ENCODE results near the gene DDIAS.
"Not testable (repeated sequence)": the region's sequence is repeated elsewhere in the genome, so short reads cannot be mapped to it uniquely, and the experiment has no call there.

DDIAS gene

GRCh38 chr11:82889133-82890001 is 12.2 kb upstream of the DDIAS start:
- DNase-seq (ENCODE audit: low spot score): no peak

GRCh38 chr11:82890002-82890341 is 11.6 kb upstream of the DDIAS start:
- no peak for DNase-seq (ENCODE audit: low spot score)

DNA sequence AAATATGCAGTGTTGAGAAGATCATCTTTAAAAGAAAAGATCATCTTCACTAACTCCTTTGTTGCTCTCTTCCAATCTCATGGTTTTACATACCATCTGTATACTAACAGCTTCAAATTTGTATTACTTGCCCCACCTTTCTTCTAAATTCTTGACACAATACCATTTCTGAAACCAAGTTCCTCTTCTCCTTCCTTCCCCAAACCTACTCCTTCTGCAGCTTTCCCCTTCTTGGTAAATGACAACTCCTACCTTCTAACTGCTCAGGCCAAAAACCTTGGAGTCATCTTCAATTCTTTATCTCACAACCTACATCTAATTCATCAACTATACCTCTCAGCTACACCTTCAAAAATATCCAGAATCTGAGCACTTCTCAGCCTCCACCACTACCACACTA is 10.6 kb upstream of the DDIAS start:
- no peak for DNase-seq (ENCODE audit: low spot score)

DNA sequence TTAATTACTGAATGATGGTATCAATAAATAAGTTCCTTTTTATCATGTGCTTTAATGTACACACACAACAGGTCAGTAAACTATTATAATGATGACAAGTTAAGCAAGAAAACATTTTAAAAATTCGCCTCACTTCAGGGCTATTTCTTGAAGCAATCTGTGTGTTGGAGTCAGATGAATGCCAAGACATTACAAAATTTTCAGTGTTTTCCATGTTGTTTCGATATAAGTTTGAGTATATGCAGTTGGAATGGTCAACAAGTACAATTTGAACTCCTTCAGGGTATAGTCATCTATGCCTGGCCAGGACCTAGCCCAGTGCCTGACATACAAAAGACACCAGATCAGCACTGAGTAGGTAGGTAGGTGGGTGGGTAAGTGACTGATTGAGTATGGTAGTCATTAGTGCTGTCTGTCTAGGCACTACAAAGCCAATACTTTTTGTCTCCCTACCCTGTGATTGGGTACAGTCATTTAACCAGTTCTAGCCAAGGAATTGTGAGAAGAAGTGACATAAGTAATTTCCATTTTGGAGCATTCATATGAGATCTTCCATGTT is 8.8 kb upstream of the DDIAS start:
- DNase-seq (ENCODE audit: low spot score): no peak

DNA sequence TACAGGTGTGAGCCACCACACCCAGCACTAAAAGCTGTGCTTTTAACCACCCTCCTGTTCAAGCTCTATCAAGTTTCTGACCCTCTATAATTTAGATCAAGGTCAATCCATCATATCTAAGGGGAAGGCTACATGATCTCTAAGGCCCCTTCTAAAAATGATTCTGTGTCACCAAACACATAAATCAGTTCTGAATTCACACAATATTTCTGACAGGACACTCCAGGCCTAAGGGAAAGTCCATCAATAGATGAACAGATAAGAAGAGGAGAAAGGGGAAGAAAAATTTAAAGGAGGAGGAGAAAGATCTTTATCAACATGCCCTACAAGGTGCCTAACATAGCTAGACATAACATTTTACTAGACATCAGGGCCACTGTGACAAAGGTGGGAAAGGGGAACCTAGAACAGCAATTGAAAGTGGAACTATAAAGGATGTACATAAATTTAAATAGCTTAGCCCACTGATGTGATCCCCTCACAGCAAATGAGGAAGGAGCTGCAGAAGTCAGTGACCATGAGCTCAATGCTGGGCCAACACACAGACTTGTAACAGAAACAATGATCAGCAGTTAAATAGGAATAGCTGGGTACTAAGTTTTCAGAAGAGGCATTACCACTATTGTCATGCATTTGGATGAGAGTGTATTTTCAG is 6.0 kb upstream of the DDIAS start:
- no peak for DNase-seq (ENCODE audit: low spot score)

- DNase-seq (ENCODE audit: low spot score): no peak
These were observed 5.4 kb upstream of the DDIAS start for GRCh38 chr11:82896183-82896582.

- no peak for DNase-seq (ENCODE audit: low spot score)
These were observed 3.3 kb upstream of the DDIAS start for GRCh38 chr11:82898241-82898640.

DNA sequence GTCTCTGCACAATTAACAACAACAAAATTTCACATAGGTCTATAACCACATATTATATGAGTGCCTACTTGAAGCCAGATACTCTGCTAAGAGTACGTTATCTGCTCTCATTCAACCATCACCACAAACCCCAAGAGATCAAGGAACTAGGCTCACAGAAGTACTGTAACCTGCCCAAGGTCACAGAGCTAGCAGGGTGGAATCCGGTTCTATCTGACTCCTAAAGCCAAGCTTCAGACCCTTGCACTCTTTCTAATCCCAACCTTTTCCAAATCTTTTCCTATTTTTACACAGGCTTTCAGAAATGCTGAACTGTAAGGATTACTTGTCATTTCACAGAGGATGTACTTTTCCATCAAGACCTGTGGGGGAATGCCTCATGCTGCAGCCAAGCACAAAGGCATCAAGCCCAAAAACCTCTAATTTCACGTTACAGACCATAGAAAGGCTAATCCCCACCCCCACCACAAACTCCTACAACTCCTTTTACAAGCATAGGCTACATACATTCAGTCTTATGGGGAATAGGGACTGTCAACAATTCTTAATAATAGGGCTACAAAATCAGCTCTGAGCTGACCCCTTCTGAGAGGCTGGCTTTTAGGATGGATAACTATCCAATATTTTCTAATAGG is 2.2 kb upstream of the DDIAS start:
- no peak for DNase-seq (ENCODE audit: low spot score)

- peak; percentile 9 for DNase-seq (ENCODE audit: low spot score)
These were observed 1.6 kb upstream of the DDIAS start for GRCh38 chr11:82899957-82900276.

GRCh38 chr11:82900277-82901164 is 1.0 kb upstream of the DDIAS start, which contains the start of gene PRCP:
TSS of gene PRCP (minus strand) at chr11:82900430. CDS start at chr11:82900402, 28 bp downstream.
- DNase-seq (ENCODE audit: low spot score): peak; percentile 94

DNA sequence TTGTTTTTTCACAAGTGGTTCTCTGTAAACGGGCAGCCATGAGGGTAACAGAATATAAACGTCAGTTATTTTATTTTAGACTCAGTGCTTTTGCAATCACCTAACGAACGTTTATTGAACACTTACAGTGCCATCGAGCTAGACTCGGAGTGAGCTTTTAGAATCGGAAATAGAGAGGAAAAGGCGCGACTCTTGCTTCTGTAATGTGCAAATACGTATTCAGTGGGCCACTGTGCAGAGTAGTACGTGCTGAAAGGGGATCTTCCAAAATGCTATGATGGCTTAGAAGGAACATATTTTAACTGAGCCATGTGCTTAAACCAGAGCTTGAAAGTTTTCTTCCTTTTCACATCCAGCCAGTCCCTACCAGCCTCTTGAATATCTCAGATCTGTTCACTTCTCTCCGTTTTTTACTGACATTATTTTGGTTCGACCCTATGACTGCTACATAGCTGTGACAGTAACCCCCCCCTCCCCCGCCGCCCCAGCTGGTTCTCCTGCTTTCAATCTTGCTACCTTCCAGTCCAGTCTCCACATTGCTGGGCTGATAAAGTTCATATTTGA is 468 bp downstream of the DDIAS start:
- DNase-seq (ENCODE audit: low spot score): no peak

- no peak for DNase-seq (ENCODE audit: low spot score)
These were observed 1.3 kb downstream of the DDIAS start for GRCh38 chr11:82902880-82903279.

DNA sequence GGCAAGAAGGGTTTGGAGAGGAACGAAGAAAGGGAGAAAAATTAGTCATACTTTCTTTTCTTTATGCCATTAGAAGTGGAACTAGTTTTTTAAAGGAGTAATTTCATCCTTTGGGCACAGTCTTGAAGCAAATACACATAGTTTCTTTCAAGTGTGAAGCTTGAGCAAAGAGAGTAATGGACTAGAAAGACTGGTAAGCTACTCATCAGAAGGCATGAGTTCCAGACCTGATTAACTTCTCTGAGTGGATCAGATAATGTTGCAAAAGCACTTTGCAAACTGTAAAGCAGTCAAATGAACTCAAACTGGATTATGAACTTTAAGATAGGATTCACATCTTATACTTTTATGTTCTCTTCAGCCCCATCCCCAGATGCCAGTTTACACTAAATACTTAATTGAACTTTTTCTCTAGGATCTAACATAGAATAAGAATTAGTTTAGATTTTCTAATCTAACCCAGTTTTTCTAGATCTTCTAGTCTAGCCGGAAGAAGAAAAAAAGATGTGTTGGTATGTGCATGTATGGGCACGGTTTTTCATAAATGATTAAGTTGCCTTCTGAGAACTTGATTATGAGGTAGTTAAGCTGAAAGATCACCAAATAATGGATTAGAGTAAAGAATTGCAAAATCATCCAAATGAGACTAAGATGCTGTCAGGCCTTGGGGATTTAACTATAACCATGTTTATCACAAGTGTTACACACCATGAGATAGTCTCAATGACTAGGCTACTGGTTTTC is 2.5 kb downstream of the DDIAS start:
- DNase-seq (ENCODE audit: low spot score): no peak

DNA sequence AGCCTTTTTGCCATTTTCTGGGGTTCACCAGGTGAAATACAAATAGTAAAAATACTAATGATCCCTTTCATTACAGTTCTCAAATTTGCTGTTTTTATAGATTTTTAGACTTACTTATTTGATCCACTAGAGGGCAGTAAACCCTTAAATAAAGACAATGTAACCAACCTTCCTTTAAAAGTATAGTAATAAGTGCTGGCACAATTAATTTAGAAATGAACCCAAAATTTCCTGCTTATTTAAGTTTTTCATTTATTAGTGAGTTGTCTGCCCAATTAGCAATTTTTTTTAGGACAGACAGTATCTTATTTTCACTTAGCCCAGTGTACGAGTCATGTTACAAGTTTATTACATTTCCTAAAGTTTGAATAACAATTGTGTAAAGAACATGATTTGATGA is 4.7 kb downstream of the DDIAS start:
- peak; percentile 66 for DNase-seq (ENCODE audit: low spot score)

DNA sequence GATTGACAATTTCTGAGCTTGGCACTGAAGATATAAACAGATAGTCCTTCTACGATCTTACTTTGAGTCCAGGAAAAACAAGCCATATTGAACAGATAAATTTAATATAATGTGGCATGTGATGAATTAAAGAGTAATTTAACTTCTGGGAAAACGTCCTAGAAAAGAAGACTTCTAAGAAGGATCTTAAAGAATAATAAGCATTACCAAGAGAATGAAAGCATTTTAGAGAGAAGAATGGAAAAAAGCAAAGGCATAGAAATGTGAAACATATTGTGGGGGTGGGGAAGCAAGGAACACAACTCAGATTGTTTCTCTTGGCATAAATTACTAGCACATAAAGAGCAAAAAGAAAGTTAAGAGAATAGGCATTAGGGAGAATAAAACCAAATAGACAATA is 5.4 kb downstream of the DDIAS start:
- no peak for DNase-seq (ENCODE audit: low spot score)

DNA sequence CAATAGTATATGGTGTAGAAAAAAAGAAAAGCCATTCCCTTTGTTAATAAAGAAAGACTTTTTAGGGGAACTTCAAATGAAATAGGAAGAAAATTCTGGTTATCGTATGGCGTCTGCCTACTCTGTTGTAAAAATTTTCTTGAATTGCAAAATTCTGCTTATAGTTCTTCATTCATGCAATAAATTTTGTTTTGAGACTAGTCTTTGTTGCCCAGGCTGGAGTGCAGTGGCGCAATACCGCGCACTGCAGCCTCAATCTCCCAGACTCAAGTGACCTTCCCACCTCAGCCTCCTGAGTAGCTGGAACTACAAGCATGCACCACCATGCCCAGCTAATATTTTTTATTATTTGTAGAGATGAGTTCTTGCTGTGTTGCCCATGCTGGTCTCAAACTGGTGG is 5.8 kb downstream of the DDIAS start:
- DNase-seq (ENCODE audit: low spot score): no peak

DNA sequence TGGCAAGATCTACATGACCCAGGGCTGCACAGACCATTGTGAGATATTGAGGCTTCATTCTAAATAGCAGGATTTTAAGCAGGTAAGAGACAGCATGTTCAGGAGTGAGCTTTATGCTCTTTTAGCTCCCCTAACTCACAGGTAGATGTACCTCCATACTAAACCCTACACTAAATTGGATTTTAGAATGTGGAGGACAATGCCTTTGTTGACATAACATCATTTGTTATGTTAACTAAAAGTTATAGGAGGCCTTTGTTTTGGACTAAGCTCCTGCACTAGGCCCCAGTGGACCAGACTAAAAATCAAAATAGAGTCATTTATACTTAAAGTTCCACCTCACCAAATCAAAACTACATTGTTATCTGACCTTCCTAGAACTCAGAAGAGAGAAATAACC is 6.8 kb downstream of the DDIAS start:
- DNase-seq (ENCODE audit: low spot score): no peak

DNA sequence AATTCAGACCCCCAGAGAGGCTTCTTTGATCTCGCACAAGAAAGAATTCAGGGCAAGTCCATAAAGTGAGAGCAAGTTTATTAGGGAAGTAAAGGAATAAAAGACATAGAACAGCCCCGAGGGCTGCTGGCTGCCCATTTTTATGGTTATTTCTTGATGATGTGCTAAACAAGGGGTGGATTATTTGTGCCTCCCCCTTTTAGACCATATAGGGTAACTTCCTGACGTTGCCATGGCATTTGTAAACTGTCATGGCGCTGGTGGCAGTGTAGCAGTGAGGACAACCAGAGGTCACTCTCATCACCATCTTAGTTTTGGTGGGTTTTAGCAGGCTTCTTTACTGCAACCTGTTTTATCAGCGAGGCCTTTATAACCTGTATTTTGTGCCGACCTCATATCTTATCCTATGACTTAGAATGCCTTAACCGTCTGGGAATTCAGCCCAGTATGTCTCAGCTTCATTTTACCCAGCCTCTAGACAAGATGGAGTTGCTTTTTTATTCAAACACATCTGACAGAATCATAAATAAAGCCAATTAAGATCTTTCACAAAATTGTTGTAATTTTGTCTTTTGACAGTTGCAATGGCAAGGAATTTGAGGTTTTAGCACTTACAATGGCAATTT is 7.6 kb downstream of the DDIAS start:
- DNase-seq (ENCODE audit: low spot score): no peak

DNA sequence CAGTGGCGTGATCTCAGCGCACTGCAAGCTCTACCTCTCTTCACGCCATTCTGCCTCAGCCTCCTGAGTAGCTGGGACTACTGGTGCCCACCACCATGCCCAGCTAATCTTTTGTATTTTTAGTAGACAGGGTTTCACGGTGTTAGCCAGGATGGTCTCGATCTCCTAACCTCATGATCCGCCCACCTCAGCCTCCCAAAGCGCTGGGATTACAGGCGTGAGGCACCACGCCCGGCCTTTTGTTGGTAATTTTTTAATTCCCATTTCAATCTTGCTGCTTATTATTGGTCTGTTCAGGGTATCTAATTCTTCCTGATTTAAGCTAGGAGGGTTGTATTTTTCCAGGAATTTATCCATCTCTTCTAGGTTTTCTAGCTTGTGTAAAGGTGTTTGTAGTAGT is 18.2 kb downstream of the DDIAS start:
- DNase-seq (ENCODE audit: low spot score): not testable (repeated sequence)

DNA sequence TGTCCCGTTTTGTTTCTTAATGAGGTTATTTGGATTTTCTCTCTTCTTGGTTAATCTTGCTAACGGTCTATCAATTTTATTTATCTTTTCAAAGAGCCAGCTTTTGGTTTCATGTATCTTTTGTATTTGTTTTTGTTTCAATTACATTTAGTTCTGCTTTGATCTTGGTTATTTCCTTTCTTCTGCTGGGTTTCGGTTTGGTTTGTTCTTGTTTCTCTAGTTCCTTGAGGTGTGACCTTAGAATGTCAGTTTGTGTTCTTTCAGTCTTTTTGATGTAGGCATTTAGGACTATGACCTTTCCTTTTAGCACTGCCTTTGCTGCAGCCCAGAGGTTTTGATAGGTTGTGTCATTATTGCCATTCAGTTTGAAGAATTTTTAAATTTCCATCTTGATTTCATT is 18.7 kb downstream of the DDIAS start:
- not testable (repeated sequence) for DNase-seq (ENCODE audit: low spot score)
